OCI-M2 (cell line): ENCODE measurements around the gene LOXHD1.

Experiments used
- DNase-seq: peaks from one replicate; lab custom pipeline; 2025; ENCODE audit not compliant: unreplicated experiment; lab: John Stamatoyannopoulos, UW

LOXHD1 gene

DNA sequence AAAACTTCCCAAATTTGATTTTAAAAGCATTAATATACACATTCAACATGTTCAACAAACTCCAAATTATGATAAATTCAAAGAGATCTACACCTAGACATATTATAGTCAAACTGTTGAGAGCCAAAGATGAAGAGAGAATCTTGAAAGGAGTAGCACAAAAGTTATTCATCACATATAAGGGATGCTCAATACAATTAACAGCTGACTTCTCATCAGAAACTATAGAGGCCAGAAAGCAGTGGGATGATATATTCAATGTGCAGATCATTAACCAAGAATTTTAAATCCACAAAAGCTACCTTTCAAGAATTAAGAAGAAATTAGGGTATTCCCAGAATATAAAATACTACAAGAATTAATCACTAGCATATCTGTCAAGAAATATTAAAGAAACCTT lies 75.4 kb downstream of the LOXHD1 start:
- no peak for DNase-seq

DNA sequence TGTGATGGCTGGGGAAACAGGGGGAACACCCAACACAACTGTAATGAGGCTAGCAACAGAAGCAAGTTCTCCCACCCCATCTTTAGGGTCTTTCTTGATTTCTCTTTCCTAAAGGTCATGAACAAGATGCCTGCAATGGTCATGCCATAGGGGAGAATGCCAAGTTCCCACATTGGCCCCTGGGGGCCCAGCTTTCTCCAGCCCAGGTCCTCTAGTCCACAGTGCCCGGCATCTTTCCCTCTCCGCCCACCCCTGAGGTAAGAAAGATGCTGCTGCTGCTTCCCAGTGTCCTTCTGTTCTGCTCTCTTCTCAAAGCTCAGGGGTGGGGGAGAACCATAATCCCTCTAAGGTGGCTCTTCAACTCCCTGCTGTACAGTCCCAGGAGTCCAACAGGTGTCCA lies 78.0 kb downstream of the LOXHD1 start:
- DNase-seq: no peak

GRCh38 chr18:46577546-46577945 lies 79.5 kb downstream of the LOXHD1 start:
- no peak for DNase-seq

- DNase-seq: no peak
Measured at GRCh38 chr18:46575851-46576250, 81.2 kb downstream of the LOXHD1 start.

DNA sequence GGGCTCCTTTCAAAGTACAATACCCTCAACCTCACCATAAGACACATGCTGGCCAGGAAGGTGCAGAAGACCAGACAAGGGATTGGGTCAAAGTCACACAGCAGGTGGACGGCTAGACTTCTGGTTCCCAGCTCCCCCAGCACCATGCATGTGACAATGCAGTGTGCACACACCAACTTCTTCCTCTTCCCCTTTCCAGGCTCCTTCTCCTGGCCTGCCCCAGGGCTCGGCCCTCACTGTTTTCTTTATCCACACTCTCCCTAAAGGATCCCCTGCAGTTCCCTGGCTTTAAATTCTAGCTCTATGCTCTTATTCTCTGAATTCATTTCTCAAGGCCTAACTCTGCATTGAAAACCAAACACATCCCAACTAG lies 82.3 kb downstream of the LOXHD1 start:
- no peak for DNase-seq

DNA sequence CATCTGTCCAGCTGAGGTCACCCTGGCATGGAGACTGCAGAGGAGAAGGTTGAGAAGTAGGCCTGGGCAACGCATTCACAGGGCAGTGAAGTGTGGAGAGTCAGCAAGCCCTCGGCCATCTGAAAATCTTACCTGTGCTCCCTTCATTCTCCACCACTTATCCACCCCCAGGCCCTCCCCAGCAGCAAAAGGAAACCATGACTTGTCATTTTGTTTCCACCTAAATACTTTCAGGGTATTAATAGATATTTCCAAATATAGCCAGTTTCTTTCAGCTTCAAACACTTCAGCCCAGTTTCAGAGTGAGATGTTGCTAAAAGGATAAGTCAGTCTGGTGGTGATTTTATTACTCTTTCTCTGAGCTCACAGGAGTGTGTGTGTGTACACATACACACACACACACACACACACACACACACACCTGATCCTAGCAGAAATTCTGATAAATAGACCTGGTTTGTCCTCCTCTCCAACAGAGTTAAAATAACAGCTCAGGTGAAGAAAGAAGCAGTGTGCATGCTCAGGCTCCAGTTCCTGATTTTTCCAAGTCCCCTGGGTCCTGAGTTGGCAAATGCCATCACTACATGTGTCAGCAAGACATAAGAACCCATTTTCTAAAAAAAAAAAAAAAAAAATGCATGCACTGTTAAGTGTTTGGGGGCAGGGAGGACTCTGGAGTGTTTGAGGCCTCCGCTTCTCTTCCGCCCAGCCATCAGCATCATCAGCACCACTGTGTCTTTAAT lies 82.8 kb downstream of the LOXHD1 start:
- no peak for DNase-seq

DNA sequence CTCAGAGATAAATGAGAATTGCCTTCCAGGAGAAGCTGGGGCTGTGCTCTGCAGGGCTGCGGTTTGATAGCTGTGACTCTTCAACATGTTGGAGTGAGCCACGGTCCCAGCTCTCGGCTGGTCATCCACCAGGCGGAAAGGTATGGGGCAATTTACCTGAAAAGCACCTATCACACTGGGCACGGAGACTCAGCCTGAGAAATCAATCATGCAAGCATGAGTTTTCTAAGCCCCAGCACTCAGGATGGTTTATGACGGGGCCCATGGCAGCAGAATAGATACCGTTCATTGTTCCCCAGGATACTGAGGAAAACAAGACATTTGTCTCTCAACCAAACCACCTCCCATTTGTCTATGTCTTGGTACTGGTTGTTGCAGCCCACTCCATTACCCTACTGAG lies 83.9 kb downstream of the LOXHD1 start:
- no peak for DNase-seq

- DNase-seq: no peak
Measured at GRCh38 chr18:46571756-46572155, 85.3 kb downstream of the LOXHD1 start.

- no peak for DNase-seq
Measured at GRCh38 chr18:46570666-46571065, 86.4 kb downstream of the LOXHD1 start.

GRCh38 chr18:46570134-46570533 lies 86.9 kb downstream of the LOXHD1 start:
- DNase-seq: no peak

DNA sequence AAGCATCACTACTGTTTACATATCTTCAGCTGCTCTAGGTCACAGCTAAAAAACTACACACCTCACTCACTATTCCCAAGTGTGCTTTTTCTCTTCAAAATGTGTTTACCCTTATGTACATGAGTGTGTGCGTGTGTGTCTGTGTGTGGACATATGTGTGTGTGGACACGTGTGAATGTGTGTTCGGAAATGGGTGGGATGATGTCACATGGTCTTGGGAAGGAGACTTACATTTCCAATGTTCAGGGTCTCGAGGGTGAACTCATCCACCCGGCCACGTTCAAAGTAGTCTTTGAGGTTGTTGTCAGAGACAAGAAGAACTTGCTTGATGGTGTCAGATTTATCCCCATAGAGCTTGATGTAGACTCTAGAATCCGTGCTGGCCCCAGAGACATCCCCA lies 87.8 kb downstream of the LOXHD1 start:
- DNase-seq: no peak

DNA sequence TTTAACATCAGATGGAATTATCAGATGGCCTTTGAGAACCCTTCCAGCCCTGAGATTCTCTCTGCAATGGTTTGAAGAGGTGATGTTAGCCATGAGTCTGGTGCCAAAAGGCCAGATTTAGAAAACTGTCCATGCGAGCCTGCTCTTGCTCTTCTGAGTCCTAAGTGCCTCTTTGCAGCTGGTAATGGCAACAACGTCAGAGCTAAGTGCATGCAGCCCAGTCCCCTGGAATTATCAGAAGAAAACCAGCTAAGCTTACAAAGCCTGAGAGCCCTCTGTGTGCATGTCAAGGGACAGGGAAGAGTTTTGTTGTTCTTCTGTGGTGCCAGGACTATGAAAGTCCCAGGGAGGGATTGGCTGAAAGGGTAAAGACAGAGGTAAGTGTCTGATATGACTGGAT lies 89.8 kb downstream of the LOXHD1 start:
- DNase-seq: no peak

DNA sequence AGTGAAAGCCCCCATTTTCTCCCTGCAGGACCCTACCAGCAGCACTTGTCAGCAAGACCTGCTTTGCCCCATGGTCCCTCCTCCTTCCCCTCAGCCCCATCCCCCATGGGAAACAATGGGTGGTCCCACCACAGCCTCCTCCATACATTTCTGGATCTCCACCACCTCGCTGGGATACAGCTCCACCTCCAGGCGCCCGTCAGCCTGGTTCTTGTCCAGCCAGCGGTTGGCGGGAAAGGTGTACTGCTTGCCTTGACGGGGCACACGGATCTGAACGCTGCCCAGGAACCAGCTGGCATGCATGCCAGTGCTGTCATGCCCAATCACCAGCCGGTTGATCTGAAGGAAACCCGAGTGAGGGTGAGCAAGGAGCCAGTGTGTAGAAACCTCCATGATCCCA lies 90.9 kb downstream of the LOXHD1 start:
- no peak for DNase-seq

GRCh38 chr18:46565256-46565655 lies 91.8 kb downstream of the LOXHD1 start:
- DNase-seq: no peak

GRCh38 chr18:46563317-46563716 lies 93.7 kb downstream of the LOXHD1 start:
- no peak for DNase-seq

GRCh38 chr18:46562674-46563192 lies 94.3 kb downstream of the LOXHD1 start:
- no peak for DNase-seq

GRCh38 chr18:46560671-46561045 lies 96.4 kb downstream of the LOXHD1 start:
- DNase-seq: no peak

- DNase-seq: no peak
Measured at GRCh38 chr18:46559946-46560670, 96.9 kb downstream of the LOXHD1 start.

GRCh38 chr18:46559296-46559695 lies 97.7 kb downstream of the LOXHD1 start:
- no peak for DNase-seq

- DNase-seq: no peak
Measured at GRCh38 chr18:46556590-46557206, 100.3 kb downstream of the LOXHD1 start.

- DNase-seq: no peak
Measured at GRCh38 chr18:46555724-46556123, 101.3 kb downstream of the LOXHD1 start.

- DNase-seq: no peak
Measured at GRCh38 chr18:46555213-46555612, 101.8 kb downstream of the LOXHD1 start.
